ENCODE results near the gene RASA4. TPM values are rescaled to one million over a fixed set of nuclear protein-coding genes. Genes with fewer than 3 reads are reported as not detected.
"Not testable (repeated sequence)": the region's sequence is repeated elsewhere in the genome, so short reads cannot be mapped to it uniquely, and the experiment has no call there.

Gene RASA4
- total RNA-seq, 1 experiment from 2014 or later: 2.1 TPM

- H3K27me3 Mint-ChIP-seq (ENCODE audit: insufficient read depth, unreplicated experiment); BruUV-seq (replicated peaks); POLR2A ChIA-PET; H3K4me1 Mint-ChIP-seq (ENCODE audit: insufficient read depth, unreplicated experiment); H3K36me3 Mint-ChIP-seq (ENCODE audit: insufficient read depth, unreplicated experiment); intact Hi-C loops (cut with micrococcal nuclease); H3K9me3 Mint-ChIP-seq (ENCODE audit: unreplicated experiment); CTCF ChIA-PET; H3K27ac Mint-ChIP-seq (ENCODE audit: low read depth, unreplicated experiment): not testable (repeated sequence)
- H3K4me3 Mint-ChIP-seq (ENCODE audit: unreplicated experiment): peak within 1 kb of the TSS; percentile 80
- DNase-seq (ENCODE audit: unreplicated experiment): peak; percentile 87
- peak; percentile 64 for TF ChIP-seq CTCF (IDR thresholded peaks at IDR 0.05; ENCODE audit: unreplicated experiment)
Observed at GRCh38 chr7:102572261-102573239, 44.0 kb downstream of the RASA4 start, which contains the start of gene POLR2J3. POLR2J3 (minus strand) TSS chr7:102572583; CDS start chr7:102572521, 62 bp downstream.

- H3K9me3 Mint-ChIP-seq (ENCODE audit: unreplicated experiment); H3K27ac Mint-ChIP-seq (ENCODE audit: low read depth, unreplicated experiment); DNase-seq (ENCODE audit: unreplicated experiment); H3K27me3 Mint-ChIP-seq (ENCODE audit: insufficient read depth, unreplicated experiment); intact Hi-C loops (cut with micrococcal nuclease); H3K4me1 Mint-ChIP-seq (ENCODE audit: insufficient read depth, unreplicated experiment); CTCF ChIA-PET; POLR2A ChIA-PET; BruUV-seq (replicated peaks); H3K4me3 Mint-ChIP-seq (ENCODE audit: unreplicated experiment); H3K36me3 Mint-ChIP-seq (ENCODE audit: insufficient read depth, unreplicated experiment): not testable (repeated sequence)
Observed at GRCh38 chr7:102568620-102569019, 47.9 kb downstream of the RASA4 start.

GRCh38 chr7:102550808-102551422 lies 65.6 kb downstream of the RASA4 start, which contains the start of gene SPDYE2:
SPDYE2 (plus strand) TSS chr7:102551226; CDS start chr7:102553256, 2,030 bp downstream.
- H3K9me3 Mint-ChIP-seq (ENCODE audit: unreplicated experiment); H3K27me3 Mint-ChIP-seq (ENCODE audit: insufficient read depth, unreplicated experiment); H3K27ac Mint-ChIP-seq (ENCODE audit: low read depth, unreplicated experiment); CTCF ChIA-PET; H3K4me3 Mint-ChIP-seq (ENCODE audit: unreplicated experiment); intact Hi-C loops (cut with micrococcal nuclease); POLR2A ChIA-PET; H3K4me1 Mint-ChIP-seq (ENCODE audit: insufficient read depth, unreplicated experiment); DNase-seq (ENCODE audit: unreplicated experiment); H3K36me3 Mint-ChIP-seq (ENCODE audit: insufficient read depth, unreplicated experiment); BruUV-seq (replicated peaks): not testable (repeated sequence)

- intact Hi-C loops (cut with micrococcal nuclease); BruUV-seq (replicated peaks); H3K27me3 Mint-ChIP-seq (ENCODE audit: insufficient read depth, unreplicated experiment); H3K4me1 Mint-ChIP-seq (ENCODE audit: insufficient read depth, unreplicated experiment); DNase-seq (ENCODE audit: unreplicated experiment); CTCF ChIA-PET; H3K36me3 Mint-ChIP-seq (ENCODE audit: insufficient read depth, unreplicated experiment); POLR2A ChIA-PET; H3K4me3 Mint-ChIP-seq (ENCODE audit: unreplicated experiment); H3K27ac Mint-ChIP-seq (ENCODE audit: low read depth, unreplicated experiment); H3K9me3 Mint-ChIP-seq (ENCODE audit: unreplicated experiment): not testable (repeated sequence)
Observed at GRCh38 chr7:102546353-102546752, 70.2 kb downstream of the RASA4 start.

- H3K27me3 Mint-ChIP-seq (ENCODE audit: insufficient read depth, unreplicated experiment); H3K27ac Mint-ChIP-seq (ENCODE audit: low read depth, unreplicated experiment); CTCF ChIA-PET: not testable (repeated sequence)
Observed at GRCh38 chr7:102545288-102545687, 71.3 kb downstream of the RASA4 start.

GRCh38 chr7:102544372-102544771 lies 72.2 kb downstream of the RASA4 start:
- H3K4me3 Mint-ChIP-seq (ENCODE audit: unreplicated experiment); H3K36me3 Mint-ChIP-seq (ENCODE audit: insufficient read depth, unreplicated experiment); CTCF ChIA-PET; H3K27me3 Mint-ChIP-seq (ENCODE audit: insufficient read depth, unreplicated experiment); H3K9me3 Mint-ChIP-seq (ENCODE audit: unreplicated experiment); DNase-seq (ENCODE audit: unreplicated experiment); BruUV-seq (replicated peaks); H3K4me1 Mint-ChIP-seq (ENCODE audit: insufficient read depth, unreplicated experiment); POLR2A ChIA-PET; H3K27ac Mint-ChIP-seq (ENCODE audit: low read depth, unreplicated experiment); intact Hi-C loops (cut with micrococcal nuclease): not testable (repeated sequence)

More at GRCh38 chr7:102545288-102545687, 71.3 kb downstream of the RASA4 start:
- DNase-seq (ENCODE audit: unreplicated experiment); H3K9me3 Mint-ChIP-seq (ENCODE audit: unreplicated experiment); intact Hi-C loops (cut with micrococcal nuclease); H3K4me3 Mint-ChIP-seq (ENCODE audit: unreplicated experiment); H3K4me1 Mint-ChIP-seq (ENCODE audit: insufficient read depth, unreplicated experiment); H3K36me3 Mint-ChIP-seq (ENCODE audit: insufficient read depth, unreplicated experiment); BruUV-seq (replicated peaks); POLR2A ChIA-PET: not testable (repeated sequence)

- CTCF ChIA-PET; POLR2A ChIA-PET; DNase-seq (ENCODE audit: unreplicated experiment); H3K9me3 Mint-ChIP-seq (ENCODE audit: unreplicated experiment); H3K27ac Mint-ChIP-seq (ENCODE audit: low read depth, unreplicated experiment); H3K4me1 Mint-ChIP-seq (ENCODE audit: insufficient read depth, unreplicated experiment); intact Hi-C loops (cut with micrococcal nuclease); H3K4me3 Mint-ChIP-seq (ENCODE audit: unreplicated experiment); H3K36me3 Mint-ChIP-seq (ENCODE audit: insufficient read depth, unreplicated experiment); H3K27me3 Mint-ChIP-seq (ENCODE audit: insufficient read depth, unreplicated experiment); BruUV-seq (replicated peaks): not testable (repeated sequence)
Observed at GRCh38 chr7:102543596-102543995, 73.0 kb downstream of the RASA4 start, which contains the start of gene UPK3BL2. UPK3BL2 (minus strand) TSS chr7:102543696; CDS start chr7:102543636, 60 bp downstream.

GRCh38 chr7:102542771-102543170 lies 73.8 kb downstream of the RASA4 start:
- BruUV-seq (replicated peaks); intact Hi-C loops (cut with micrococcal nuclease); CTCF ChIA-PET: not testable (repeated sequence)

More at GRCh38 chr7:102542771-102543170, 73.8 kb downstream of the RASA4 start:
- H3K27ac Mint-ChIP-seq (ENCODE audit: low read depth, unreplicated experiment); POLR2A ChIA-PET; H3K36me3 Mint-ChIP-seq (ENCODE audit: insufficient read depth, unreplicated experiment); H3K4me1 Mint-ChIP-seq (ENCODE audit: insufficient read depth, unreplicated experiment); H3K27me3 Mint-ChIP-seq (ENCODE audit: insufficient read depth, unreplicated experiment); H3K9me3 Mint-ChIP-seq (ENCODE audit: unreplicated experiment); H3K4me3 Mint-ChIP-seq (ENCODE audit: unreplicated experiment); DNase-seq (ENCODE audit: unreplicated experiment): not testable (repeated sequence)

Measured in MCF 10A (cell line).